ENCODE data around the gene TANGO2. TPM values are rescaled to one million over a fixed set of nuclear protein-coding genes. Genes with fewer than 3 reads are reported as not detected.

Gene TANGO2
- total and polyA plus RNA-seq, 9 of the 15 experiments (the other 6 are each of a cell fraction or from before 2014, with no cell fraction given): 15.5 to 94.9 (median 70.1) TPM

GRCh38 chr22:19988965-19989724, 31.8 kb upstream of the TANGO2 start (continued):
- TF ChIP-seq REST (IDR thresholded peaks at IDR 0.05; ENCODE audit: borderline replicate concordance) (no peak), REST (CRISPR knock-in tag; IDR thresholded peaks at IDR 0.05; ENCODE audit: low read depth) (peak; percentile 43; the same call in 1 of the 2 replicates), NR2C2 (CRISPR knock-in tag; IDR thresholded peaks at IDR 0.05) (no peak), NR2C2 (tag; IDR thresholded peaks at IDR 0.05) (peak; percentile 77; the same call in 1 of the 2 replicates), HINFP (tag; conservative IDR thresholded peaks at IDR 0.05; ENCODE audit: low read depth) (no peak), ZBTB7A (IDR thresholded peaks at IDR 0.05; ENCODE audit: borderline replicate concordance, control insufficient read depth, low read depth, low read length) (peak; percentile 50; the same call in 1 of the 2 replicates), TBP (optimal IDR thresholded peaks at IDR 0.05; ENCODE audit: low read depth, low read length) (peak; percentile 14), BHLHE40 (IDR thresholded peaks at IDR 0.05; ENCODE audit: low read length) (peak; percentile 28; the same call in 1 of the 2 replicates), ZNF764 (CRISPR knock-in tag; IDR thresholded peaks at IDR 0.05; ENCODE audit: low read depth) (no peak), KLF1 (tag; IDR thresholded peaks at IDR 0.05) (0 out of 2 replicates have a peak, but pooled peaks have one; percentile 14), RFX7 (CRISPR knock-in tag; IDR thresholded peaks at IDR 0.05) (no peak), EGR1 (conservative IDR thresholded peaks at IDR 0.05) (peak; percentile 67), RFX5 (IDR thresholded peaks at IDR 0.05; ENCODE audit: low read depth, low read length) (no peak), GMEB1 (CRISPR knock-in tag; IDR thresholded peaks at IDR 0.05) (0 out of 2 replicates have a peak, but pooled peaks have one; percentile 17), STAG1 (CRISPR knock-in tag; IDR thresholded peaks at IDR 0.05; ENCODE audit: borderline replicate concordance) (no peak), ATF7 (IDR thresholded peaks at IDR 0.05) (peak; percentile 60), MTA2 (IDR thresholded peaks at IDR 0.05; ENCODE audit: low read depth) (no peak), GATAD2B (IDR thresholded peaks at IDR 0.05; ENCODE audit: borderline replicate concordance) (no peak)

Data from K562 (cell line).